HFF-Myc (cell line): ENCODE results near the gene NUPR1.
"Not testable (repeated sequence)": the region's sequence is repeated elsewhere in the genome, so short reads cannot be mapped to it uniquely, and the experiment has no call there.

Experiments
- DNase-seq: peaks from one replicate; pipeline ENCODE4 v3.0.0-alpha.2; 2011; ENCODE audit warnings: low read depth; ENCODE audit errors: extremely low read depth
- H3K4me3 ChIP-seq: replicated peaks from 2 replicates; pipeline ENCODE4 v1.5.1; 2011; ENCODE audit warnings: low read depth, mild to moderate bottlenecking, control low read depth, low read length
- TF ChIP-seq, protein P1 (sequence below): IDR thresholded peaks from 2 replicates; pipeline ENCODE4 v1.5.1; 2012; ENCODE audit warnings: mild to moderate bottlenecking, low read depth, low read length, control low read depth; ENCODE audit errors: missing control alignments

The NUPR1 gene

GRCh38 chr16:28501258-28502232 lies 37.2 kb downstream of the NUPR1 start:
- no peak overlapping the region for H3K4me3 ChIP-seq
- DNase-seq: no peak
- TF ChIP-seq, protein P1, sequence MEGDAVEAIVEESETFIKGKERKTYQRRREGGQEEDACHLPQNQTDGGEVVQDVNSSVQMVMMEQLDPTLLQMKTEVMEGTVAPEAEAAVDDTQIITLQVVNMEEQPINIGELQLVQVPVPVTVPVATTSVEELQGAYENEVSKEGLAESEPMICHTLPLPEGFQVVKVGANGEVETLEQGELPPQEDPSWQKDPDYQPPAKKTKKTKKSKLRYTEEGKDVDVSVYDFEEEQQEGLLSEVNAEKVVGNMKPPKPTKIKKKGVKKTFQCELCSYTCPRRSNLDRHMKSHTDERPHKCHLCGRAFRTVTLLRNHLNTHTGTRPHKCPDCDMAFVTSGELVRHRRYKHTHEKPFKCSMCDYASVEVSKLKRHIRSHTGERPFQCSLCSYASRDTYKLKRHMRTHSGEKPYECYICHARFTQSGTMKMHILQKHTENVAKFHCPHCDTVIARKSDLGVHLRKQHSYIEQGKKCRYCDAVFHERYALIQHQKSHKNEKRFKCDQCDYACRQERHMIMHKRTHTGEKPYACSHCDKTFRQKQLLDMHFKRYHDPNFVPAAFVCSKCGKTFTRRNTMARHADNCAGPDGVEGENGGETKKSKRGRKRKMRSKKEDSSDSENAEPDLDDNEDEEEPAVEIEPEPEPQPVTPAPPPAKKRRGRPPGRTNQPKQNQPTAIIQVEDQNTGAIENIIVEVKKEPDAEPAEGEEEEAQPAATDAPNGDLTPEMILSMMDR: no peak

DNA sequence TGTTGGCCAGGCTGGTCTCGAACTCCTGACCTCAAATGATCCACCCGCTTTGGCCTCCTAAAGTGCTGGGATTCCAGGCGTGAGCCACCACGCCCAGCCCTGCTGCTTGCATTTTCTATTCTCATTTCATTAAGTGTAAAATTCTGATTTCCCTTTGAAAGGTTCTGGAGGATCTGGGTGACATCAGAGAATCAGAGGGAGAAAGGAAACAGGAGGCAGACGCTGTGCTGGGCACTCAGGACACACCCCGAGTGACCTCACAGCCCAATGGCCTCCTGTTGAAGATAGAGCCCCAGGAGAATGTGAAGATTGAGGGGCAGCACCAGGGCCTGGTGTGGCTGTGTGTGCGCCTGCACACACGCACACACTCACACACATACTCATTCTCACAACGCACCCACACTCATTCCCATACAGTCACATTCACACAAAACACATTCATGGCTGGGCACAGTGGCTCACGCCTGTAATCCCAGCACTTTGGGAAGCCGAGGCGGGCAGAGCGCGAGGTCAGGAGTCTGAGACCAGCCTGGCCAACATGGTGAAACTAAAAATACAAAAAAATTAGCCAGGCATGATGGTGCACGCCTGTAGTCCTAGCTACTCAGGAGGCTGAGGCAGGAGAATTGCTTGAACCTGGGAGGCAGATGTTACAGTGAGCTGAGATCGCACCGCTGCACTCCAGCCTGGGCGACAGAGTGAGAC lies 38.1 kb downstream of the NUPR1 start:
- not testable (repeated sequence) for DNase-seq, H3K4me3 ChIP-seq

DNA sequence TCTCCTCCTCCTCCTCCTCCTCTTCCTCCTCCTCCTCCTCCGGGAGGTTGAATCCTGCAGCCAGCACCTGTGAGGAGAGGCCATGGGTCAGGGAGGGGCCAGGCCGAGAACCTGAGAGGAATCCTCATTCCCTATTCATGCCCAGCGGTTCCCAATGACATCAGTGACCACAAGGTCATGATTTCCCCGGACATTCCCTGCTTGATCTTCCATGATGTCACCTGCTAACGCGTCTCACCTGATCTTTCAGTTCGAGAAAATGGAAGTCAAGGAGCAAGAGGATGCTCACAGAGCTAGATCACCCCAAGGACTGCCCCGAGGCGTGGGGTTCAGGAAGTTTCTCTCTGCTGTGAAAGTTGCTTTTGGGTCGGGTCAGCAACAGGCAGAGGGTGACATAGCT lies 38.9 kb downstream of the NUPR1 start:
- no peak for DNase-seq
- TF ChIP-seq, protein P1: no peak
- H3K4me3 ChIP-seq: no peak overlapping the region

GRCh38 chr16:28498666-28499381 lies 40.0 kb downstream of the NUPR1 start:
- no peak for DNase-seq
- TF ChIP-seq, protein P1: no peak
- H3K4me3 ChIP-seq: no peak overlapping the region

DNA sequence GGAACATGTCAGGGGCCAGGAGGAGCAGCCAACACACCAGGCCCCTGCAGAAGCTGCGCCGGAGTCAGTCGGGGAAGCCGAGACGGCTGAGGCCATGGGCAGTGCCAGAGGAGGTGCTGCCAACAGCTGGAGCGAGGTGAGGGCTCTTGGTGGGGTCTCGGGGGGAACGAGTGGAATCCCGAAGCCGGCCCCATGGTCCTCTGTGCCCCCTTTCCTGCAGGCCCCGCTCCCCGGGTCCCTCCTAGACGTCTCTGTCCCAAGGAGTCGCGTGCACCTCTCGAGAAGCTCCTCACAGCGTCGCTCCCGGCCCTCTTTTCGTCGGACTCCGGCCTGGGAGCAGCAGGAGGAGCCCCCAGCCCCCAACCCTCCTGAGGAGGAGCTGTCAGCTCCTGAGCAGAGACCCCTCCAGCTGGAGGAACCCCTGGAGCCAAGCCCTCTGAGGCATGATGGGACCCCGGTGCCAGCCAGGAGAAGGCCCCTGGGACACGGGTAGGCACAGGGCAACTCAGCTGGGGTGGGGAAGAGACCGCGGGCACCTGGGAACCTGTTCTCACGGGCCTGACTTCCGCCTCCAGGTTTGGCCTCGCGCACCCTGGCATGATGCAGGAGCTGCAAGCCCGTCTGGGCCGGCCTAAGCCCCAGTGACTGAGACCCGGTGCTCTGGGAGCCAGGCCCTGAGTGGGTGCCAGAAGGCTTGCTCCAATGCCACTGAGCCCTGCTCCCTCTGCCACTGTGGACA lies 40.7 kb downstream of the NUPR1 start:
- DNase-seq: no peak
- TF ChIP-seq, protein P1: no peak
- no peak overlapping the region for H3K4me3 ChIP-seq

DNA sequence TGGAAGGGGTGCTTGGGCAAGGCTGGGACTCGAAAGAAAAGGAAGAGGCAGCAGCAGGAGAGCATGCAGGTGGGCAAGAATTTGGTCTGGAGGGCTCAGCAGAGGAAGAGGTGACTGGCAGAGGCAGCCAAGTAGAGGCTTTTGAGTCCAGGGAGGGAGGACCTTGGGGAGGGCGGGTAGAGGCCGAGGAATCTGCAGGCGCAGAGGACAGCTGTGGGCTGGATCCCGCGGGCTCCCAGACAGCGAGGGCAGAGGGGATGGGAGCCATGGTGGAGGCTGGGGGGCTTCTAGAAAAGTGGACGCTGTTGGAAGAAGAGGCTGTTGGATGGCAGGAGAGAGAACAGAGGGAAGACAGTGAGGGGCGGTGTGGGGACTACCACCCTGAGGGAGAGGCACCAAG lies 41.4 kb downstream of the NUPR1 start:
- no peak for DNase-seq
- H3K4me3 ChIP-seq: no peak overlapping the region
- TF ChIP-seq, protein P1: no peak
